Peyer's patch (tissue), 4 donors: Measurements from ENCODE around the gene GSTM4.

ENCODE experiments used
- POLR2A ChIP-seq, 2 donors: fragments of 450-650 bp; IDR thresholded peaks; one replicate each; pipeline ENCODE4 v1.5.1; 2017; ENCODE audit warnings: antibody characterized with exemption in 2 of 2, mild to moderate bottlenecking in 2 of 2, moderate library complexity in 2 of 2
- TF ChIP-seq, protein P1 (sequence below), 6 experiments: fragments of 450-650 bp in 4 of 6; fragments of 200-600 bp in 2 of 6; sonication (generic) in 1 of 6; IDR thresholded peaks; one replicate each; pipeline ENCODE4 v1.5.1; 2017 to 2019; ENCODE audit warnings: antibody characterized with exemption in 6 of 6, mild to moderate bottlenecking in 3 of 6, moderate library complexity in 1 of 6

DNA sequence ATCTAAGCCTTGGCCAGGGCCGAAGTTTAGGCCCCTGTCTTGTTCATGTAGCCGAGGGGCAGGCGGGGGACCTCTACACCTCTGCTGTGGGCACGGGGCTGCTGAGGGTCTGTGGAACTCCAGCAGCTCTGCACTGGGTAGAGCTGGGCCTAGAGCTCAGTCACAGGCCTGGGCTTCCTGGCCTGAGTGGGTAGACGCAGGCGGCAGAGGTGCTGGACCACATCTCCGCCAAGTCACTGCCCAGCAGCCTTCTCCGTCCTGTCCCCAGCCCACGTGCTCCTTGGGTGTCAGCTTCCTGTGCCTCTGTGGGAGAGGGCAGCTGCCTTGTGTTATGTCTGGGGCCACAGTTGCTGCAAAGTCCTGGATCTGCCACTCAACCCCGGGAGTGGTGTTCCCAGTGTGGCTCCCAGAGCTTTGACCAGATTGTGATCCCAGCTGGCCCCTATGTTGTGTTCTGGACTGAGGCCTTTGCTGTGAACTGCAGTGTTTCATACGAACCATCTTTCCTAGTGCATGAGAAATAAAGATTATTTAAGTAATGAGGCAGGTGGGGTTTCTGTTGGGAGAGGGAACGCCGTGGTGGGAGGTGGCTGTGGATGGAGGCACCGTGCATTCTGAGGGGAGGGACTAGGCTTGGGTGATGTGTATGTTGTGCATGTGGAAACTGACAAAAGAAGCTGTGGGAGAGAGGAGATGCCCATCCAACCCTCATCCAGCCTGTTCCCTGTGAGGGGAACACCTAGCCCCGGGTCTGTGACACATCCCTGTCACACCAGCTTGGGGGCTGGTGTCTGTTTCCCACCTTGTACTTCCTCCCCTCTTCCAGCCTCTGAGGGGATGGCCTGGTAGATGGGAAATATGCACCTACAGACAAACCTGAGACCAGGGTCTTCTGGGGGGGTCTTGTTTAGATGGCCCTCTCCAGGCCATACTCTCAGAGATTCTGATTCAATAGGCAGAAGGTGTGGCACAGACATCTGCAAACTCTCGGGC, 24.1 kb upstream of the GSTM4 start:
- TF ChIP-seq, protein P1, sequence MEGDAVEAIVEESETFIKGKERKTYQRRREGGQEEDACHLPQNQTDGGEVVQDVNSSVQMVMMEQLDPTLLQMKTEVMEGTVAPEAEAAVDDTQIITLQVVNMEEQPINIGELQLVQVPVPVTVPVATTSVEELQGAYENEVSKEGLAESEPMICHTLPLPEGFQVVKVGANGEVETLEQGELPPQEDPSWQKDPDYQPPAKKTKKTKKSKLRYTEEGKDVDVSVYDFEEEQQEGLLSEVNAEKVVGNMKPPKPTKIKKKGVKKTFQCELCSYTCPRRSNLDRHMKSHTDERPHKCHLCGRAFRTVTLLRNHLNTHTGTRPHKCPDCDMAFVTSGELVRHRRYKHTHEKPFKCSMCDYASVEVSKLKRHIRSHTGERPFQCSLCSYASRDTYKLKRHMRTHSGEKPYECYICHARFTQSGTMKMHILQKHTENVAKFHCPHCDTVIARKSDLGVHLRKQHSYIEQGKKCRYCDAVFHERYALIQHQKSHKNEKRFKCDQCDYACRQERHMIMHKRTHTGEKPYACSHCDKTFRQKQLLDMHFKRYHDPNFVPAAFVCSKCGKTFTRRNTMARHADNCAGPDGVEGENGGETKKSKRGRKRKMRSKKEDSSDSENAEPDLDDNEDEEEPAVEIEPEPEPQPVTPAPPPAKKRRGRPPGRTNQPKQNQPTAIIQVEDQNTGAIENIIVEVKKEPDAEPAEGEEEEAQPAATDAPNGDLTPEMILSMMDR (IDR thresholded peaks at IDR 0.05), result no peak
- TF ChIP-seq POLR2A (IDR thresholded peaks at IDR 0.05), result no peak
